OCI-LY3 (cell line): ENCODE data around the gene KRTAP5-9.
"Not testable (repeated sequence)": the region's sequence is repeated elsewhere in the genome, so short reads cannot be mapped to it uniquely, and the experiment has no call there.

ENCODE experiments used
- H2AFZ ChIP-seq: fragments of 200-600, 300-600 bp; shearing (Covaris generic); 2 replicates; pipeline ENCODE4 v1.6.0; 2014; ENCODE audit warnings: antibody characterized with exemption, low read depth, low read length
- H3K27ac ChIP-seq: fragments of 200-600, 300-600 bp; sonication (generic); 2 replicates; pipeline ENCODE4 v1.5.1; 2014; ENCODE audit warnings: mild to moderate bottlenecking, low read length, moderate library complexity, mixed read lengths
- H3K27me3 ChIP-seq: fragments of 200-600, 300-600 bp; sonication (generic); 2 replicates; pipeline ENCODE4 v1.6.1; 2014; ENCODE audit warnings: low read depth, low read length, mixed read lengths
- H3K36me3 ChIP-seq: fragments of 200-600, 300-600 bp; sonication (generic); replicated peaks from 2 replicates; pipeline ENCODE3; 2014; ENCODE audit warnings: low read depth, low read length, mixed read lengths
- H3K4me1 ChIP-seq: fragments of 300-600, 200-600 bp; sonication (generic); 2 replicates; pipeline ENCODE4 v1.6.1; 2014; ENCODE audit warnings: low read length, mixed read lengths
- H3K4me2 ChIP-seq: fragments of 200-600, 300-600 bp; sonication (generic); 2 replicates; pipeline ENCODE4 v1.6.1; 2014; ENCODE audit warnings: low read length, mixed read lengths
- H3K4me3 ChIP-seq: fragments of 300-600, 200-600 bp; sonication (generic); 2 replicates; pipeline ENCODE4 v1.5.1; 2014; ENCODE audit warnings: antibody characterized with exemption, mild to moderate bottlenecking, low read length, moderate library complexity
- H3K79me2 ChIP-seq: fragments of 300-600, 200-600 bp; shearing (Covaris generic); 2 replicates; pipeline ENCODE4 v1.6.1; 2014; ENCODE audit warnings: mild to moderate bottlenecking, low read length, mixed read lengths
- H3K9ac ChIP-seq: fragments of 300-600, 200-600 bp; shearing (Covaris generic); 2 replicates; pipeline ENCODE4 v1.6.0; 2014; ENCODE audit warnings: mild to moderate bottlenecking, low read length, moderate library complexity
- H3K9me3 ChIP-seq: fragments of 200-600, 300-600 bp; shearing (Covaris generic); 2 replicates; pipeline ENCODE4 v1.6.1; 2014; ENCODE audit warnings: low read length, mixed read lengths; ENCODE audit not compliant: insufficient read depth
- H4K20me1 ChIP-seq: fragments of 200-600, 300-600 bp; sonication (generic); 2 replicates; pipeline ENCODE4 v1.6.1; 2016; ENCODE audit warnings: low read length, mixed read lengths; ENCODE audit not compliant: insufficient read depth
- EZH2phosphoT487 ChIP-seq: fragments of 200-600 bp; shearing (Covaris generic); IDR thresholded peaks from 2 replicates; pipeline ENCODE4 v1.6.1; 2018; ENCODE audit warnings: antibody characterized with exemption, mixed run types, low read depth
- TF ChIP-seq, protein P1 (sequence below): fragments of 200-600, 300-600 bp; sonication (generic); IDR thresholded peaks from 2 replicates; pipeline ENCODE4 v1.5.1; 2014; ENCODE audit warnings: antibody characterized with exemption, low read length, low read depth

The KRTAP5-9 gene

DNA sequence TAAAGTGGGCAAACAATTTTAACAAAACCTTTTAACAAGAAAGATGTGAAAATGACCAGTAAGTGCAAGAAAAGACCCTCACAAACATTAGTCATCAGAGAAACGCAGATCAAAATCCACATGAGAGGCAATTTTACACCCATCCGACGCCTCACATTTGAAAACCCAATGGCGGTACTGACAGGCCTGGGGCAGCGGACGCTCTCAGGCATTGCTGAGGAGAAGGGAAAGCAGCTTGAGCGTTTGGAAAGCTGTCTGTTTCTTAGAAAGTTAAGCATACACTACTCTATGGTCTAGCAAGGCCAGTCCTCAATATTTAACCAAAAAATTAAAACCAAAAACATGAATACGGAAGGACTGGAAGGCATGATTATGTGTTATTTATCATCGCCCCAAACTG, 12.4 kb upstream of the KRTAP5-9 start:
- Histone ChIP-seq H3K36me3 (peaks cover 3% of the 10 kb centered on the region), H3K9ac (no peak overlapping the region), H3K4me1 (peaks cover 11% of the 10 kb centered on the region; the same call in 1 of the 2 replicates), H3K4me2 (no peak overlapping the region), H3K27me3 (no peaks in the 10 kb centered on the region), H3K79me2 (no peaks in the 10 kb centered on the region), H2AFZ (no peak overlapping the region), H3K4me3 (no peak overlapping the region), H3K9me3 (no peaks in the 10 kb centered on the region; the same call in 1 of the 2 replicates), H3K27ac (no peak overlapping the region), H4K20me1 (no peaks in the 10 kb centered on the region)
- no peak for TF ChIP-seq EZH2phosphoT487
- TF ChIP-seq, protein P1, sequence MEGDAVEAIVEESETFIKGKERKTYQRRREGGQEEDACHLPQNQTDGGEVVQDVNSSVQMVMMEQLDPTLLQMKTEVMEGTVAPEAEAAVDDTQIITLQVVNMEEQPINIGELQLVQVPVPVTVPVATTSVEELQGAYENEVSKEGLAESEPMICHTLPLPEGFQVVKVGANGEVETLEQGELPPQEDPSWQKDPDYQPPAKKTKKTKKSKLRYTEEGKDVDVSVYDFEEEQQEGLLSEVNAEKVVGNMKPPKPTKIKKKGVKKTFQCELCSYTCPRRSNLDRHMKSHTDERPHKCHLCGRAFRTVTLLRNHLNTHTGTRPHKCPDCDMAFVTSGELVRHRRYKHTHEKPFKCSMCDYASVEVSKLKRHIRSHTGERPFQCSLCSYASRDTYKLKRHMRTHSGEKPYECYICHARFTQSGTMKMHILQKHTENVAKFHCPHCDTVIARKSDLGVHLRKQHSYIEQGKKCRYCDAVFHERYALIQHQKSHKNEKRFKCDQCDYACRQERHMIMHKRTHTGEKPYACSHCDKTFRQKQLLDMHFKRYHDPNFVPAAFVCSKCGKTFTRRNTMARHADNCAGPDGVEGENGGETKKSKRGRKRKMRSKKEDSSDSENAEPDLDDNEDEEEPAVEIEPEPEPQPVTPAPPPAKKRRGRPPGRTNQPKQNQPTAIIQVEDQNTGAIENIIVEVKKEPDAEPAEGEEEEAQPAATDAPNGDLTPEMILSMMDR, result no peak

DNA sequence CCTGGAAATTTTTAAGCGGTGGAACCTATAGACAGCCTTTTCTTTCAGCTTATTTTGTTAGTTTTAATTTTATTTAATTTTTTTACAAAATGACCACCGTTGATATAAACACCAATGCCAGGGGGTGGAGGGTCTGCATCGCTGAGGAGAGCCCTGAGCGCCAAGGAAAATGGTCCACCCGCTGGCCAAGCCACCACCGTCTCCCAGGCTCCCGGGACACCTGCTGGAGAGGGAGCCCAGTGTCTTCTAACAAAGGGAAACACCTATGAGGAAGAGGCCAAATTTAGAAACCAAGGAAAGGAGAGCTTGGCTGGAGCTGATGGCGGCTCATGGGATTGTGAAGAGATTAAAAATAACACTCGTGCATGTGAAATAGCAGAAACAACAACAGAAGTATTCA, 10.7 kb upstream of the KRTAP5-9 start:
- Histone ChIP-seq H3K27me3 (no peaks in the 10 kb centered on the region), H3K4me1 (peaks cover 11% of the 10 kb centered on the region; the same call in 1 of the 2 replicates), H4K20me1 (no peaks in the 10 kb centered on the region), H2AFZ (no peak overlapping the region), H3K79me2 (no peaks in the 10 kb centered on the region), H3K4me2 (no peak overlapping the region), H3K36me3 (peaks cover 3% of the 10 kb centered on the region), H3K4me3 (no peak overlapping the region), H3K9ac (no peak overlapping the region), H3K9me3 (peaks cover 6% of the 10 kb centered on the region; the same call in 1 of the 2 replicates), H3K27ac (no peak overlapping the region)
- TF ChIP-seq EZH2phosphoT487, result no peak
- TF ChIP-seq, protein P1, result no peak

DNA sequence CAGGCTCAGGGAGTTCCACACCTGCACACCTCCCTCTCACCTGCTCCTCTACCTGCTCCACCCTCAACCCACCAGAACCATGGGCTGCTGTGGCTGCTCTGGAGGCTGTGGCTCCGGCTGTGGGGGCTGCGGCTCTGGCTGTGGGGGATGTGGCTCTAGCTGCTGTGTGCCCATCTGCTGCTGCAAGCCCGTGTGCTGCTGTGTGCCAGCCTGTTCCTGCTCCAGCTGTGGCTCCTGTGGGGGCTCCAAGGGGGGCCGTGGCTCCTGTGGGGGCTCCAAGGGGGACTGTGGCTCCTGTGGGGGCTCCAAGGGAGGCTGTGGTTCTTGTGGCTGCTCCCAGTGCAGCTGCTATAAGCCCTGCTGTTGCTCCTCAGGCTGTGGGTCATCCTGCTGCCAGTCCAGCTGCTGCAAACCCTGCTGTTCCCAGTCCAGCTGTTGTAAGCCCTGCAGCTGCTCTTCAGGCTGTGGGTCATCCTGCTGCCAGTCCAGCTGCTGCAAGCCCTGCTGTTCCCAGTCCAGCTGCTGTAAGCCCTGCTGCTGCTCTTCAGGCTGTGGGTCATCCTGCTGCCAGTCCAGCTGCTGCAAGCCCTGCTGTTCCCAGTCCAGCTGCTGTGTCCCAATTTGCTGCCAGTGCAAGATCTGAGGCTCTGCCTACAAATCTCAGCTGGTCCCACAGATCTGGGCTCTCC, 10.1 kb upstream of the KRTAP5-9 start, which contains the start of gene KRTAP5-8:
KRTAP5-8 (plus strand) TSS at position 49 of the 689 bp plus-strand sequence; CDS start at position 80, 31 bp downstream.
- H3K4me3 ChIP-seq, H3K9me3 ChIP-seq, H3K27me3 ChIP-seq, H3K4me2 ChIP-seq, H3K9ac ChIP-seq, H3K36me3 ChIP-seq, H3K79me2 ChIP-seq, H4K20me1 ChIP-seq, H2AFZ ChIP-seq, H3K27ac ChIP-seq: not testable (repeated sequence)
- H3K4me1 ChIP-seq, result peaks cover 14% of the 10 kb centered on the region

DNA sequence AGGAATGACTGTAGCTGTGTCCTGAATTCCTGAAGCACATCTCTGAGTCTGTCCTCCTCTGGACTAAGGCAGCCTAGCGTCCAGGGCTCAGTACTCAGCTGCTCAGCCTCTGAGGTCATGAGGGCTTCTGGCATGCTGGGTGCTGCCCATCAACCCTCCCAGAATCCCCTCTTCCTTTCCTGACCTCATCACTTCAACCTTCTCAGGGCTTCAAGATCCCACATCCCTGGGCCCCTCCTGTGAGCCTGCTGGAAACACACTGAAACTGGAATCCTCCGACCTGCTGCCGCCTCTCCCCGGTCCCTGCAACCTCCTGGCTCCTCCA, 9.6 kb upstream of the KRTAP5-9 start:
- H3K4me2 ChIP-seq, result no peak overlapping the region
- H3K4me3 ChIP-seq, result no peak overlapping the region
- peaks cover 20% of the 10 kb centered on the region for H3K4me1 ChIP-seq
- no peaks in the 10 kb centered on the region for H3K27me3 ChIP-seq
- no peaks in the 10 kb centered on the region for H3K79me2 ChIP-seq
- H2AFZ ChIP-seq, result no peak overlapping the region
- H3K36me3 ChIP-seq, result peaks cover 3% of the 10 kb centered on the region
- no peak overlapping the region for H3K27ac ChIP-seq
- no peaks in the 10 kb centered on the region for H4K20me1 ChIP-seq
- H3K9me3 ChIP-seq, result peaks cover 9% of the 10 kb centered on the region; the same call in 1 of the 2 replicates
- H3K9ac ChIP-seq, result no peak overlapping the region
- no peak for TF ChIP-seq EZH2phosphoT487
- TF ChIP-seq, protein P1, result no peak
